ENCODE measurements around the gene GAS6. TPM values are rescaled to one million over a fixed set of nuclear protein-coding genes. Genes with fewer than 3 reads are reported as not detected.

Gene GAS6
- total RNA-seq, 1 donor from 2014 or later: 197 TPM

GRCh38 chr13:113887700-113888201, 23.9 kb upstream of the GAS6 start:
- intact Hi-C loops (cut with DNase I): no loop called here
- no peak for TF ChIP-seq CTCF (IDR thresholded peaks at IDR 0.05)
- ATAC-seq: no peak
- Histone ChIP-seq H3K9me3 (no peaks in the 10 kb centered on the region), H3K4me1 (peaks cover 2% of the 10 kb centered on the region), H3K27ac (no peak overlapping the region), H3K36me3 (no peaks in the 10 kb centered on the region), H3K4me3 (no peak overlapping the region), H3K27me3 (no peaks in the 10 kb centered on the region)
- no peak for DNase-seq

- Histone ChIP-seq H3K27ac (no peak overlapping the region), H3K9me3 (no peaks in the 10 kb centered on the region), H3K4me3 (no peak overlapping the region), H3K27me3 (no peaks in the 10 kb centered on the region), H3K36me3 (no peaks in the 10 kb centered on the region), H3K4me1 (peaks cover 12% of the 10 kb centered on the region)
- ATAC-seq (no peak), DNase-seq (no peak)
- TF ChIP-seq CTCF (IDR thresholded peaks at IDR 0.05): no peak
- intact Hi-C loops (cut with DNase I): no loop called here
Observed at GRCh38 chr13:113886561-113887112, 22.8 kb upstream of the GAS6 start.

- Histone ChIP-seq H3K4me3 (no peak overlapping the region), H3K9me3 (no peaks in the 10 kb centered on the region), H3K27me3 (no peaks in the 10 kb centered on the region), H3K36me3 (no peaks in the 10 kb centered on the region), H3K27ac (no peak overlapping the region), H3K4me1 (peaks cover 20% of the 10 kb centered on the region)
- DNase-seq (no peak), ATAC-seq (no peak)
- no peak for TF ChIP-seq CTCF (IDR thresholded peaks at IDR 0.05)
- intact Hi-C loops (cut with DNase I): no loop called here
Observed at GRCh38 chr13:113884821-113885220, 20.9 kb upstream of the GAS6 start.

- H3K4me1 ChIP-seq: peaks cover 24% of the 10 kb centered on the region
- no peaks in the 10 kb centered on the region for H3K27me3 ChIP-seq
- H3K36me3 ChIP-seq: no peaks in the 10 kb centered on the region
- H3K4me3 ChIP-seq: no peak overlapping the region
- DNase-seq: no peak
- intact Hi-C loops (cut with DNase I): no loop called here
- TF ChIP-seq CTCF (IDR thresholded peaks at IDR 0.05): no peak
- ATAC-seq: no peak
- no peak overlapping the region for H3K27ac ChIP-seq
- no peaks in the 10 kb centered on the region for H3K9me3 ChIP-seq
Observed at GRCh38 chr13:113883921-113884804, 20.3 kb upstream of the GAS6 start.

GRCh38 chr13:113883314-113883811, 19.5 kb upstream of the GAS6 start:
- intact Hi-C loops (cut with DNase I): no loop called here
- H3K36me3 ChIP-seq: no peaks in the 10 kb centered on the region
- H3K4me1 ChIP-seq: peaks cover 24% of the 10 kb centered on the region
- DNase-seq (no peak), ATAC-seq (no peak)
- H3K4me3 ChIP-seq: no peak overlapping the region
- no peak overlapping the region for H3K27ac ChIP-seq
- no peaks in the 10 kb centered on the region for H3K27me3 ChIP-seq
- TF ChIP-seq CTCF (IDR thresholded peaks at IDR 0.05): no peak
- H3K9me3 ChIP-seq: no peaks in the 10 kb centered on the region

Data from upper lobe of right lung (tissue), 1 donor.